Omental fat pad (tissue), 4 donors: ENCODE results near the gene GPR158. TPM values are rescaled to one million over a fixed set of nuclear protein-coding genes. Genes with fewer than 3 reads are reported as not detected.
"Not testable (repeated sequence)": the region's sequence is repeated elsewhere in the genome, so short reads cannot be mapped to it uniquely, and the experiment has no call there.

Experiments
- ATAC-seq: fragments of 150-250 bp; one replicate; pipeline ENCODE4 v1.9.1; 2016; ENCODE audit warnings: mild to moderate bottlenecking, moderate library complexity; ENCODE audit not compliant: low FRiP score
- DNase-seq: peaks from one replicate; pipeline ENCODE4 v3.0.0-alpha.2; 2019; ENCODE audit warnings: low spot score
- CTCF ChIP-seq, 3 donors: fragments of 450-650 bp; IDR thresholded peaks; one replicate each; pipeline ENCODE4 v1.5.1; 2016 to 2017; ENCODE audit warnings: antibody characterized with exemption in 3 of 3, mild to moderate bottlenecking in 3 of 3, moderate library complexity in 2 of 3
- total RNA-seq, 4 donors: library from RNA; depleted of rRNA; stranded (reverse); fragments of >200 nt; gene quantifications; one replicate each; pipeline ENCODE4 v1.1.0, GENCODE V29; 2016

The GPR158 gene
- total RNA-seq, 4 donors from 2014 or later, result 0.19 to 0.48 (median 0.32) TPM; not detected in 1

GRCh38 chr10:25297466-25297865 lies 122.7 kb downstream of the GPR158 start:
- TF ChIP-seq CTCF (IDR thresholded peaks at IDR 0.05), result no peak
- ATAC-seq (no peak), DNase-seq (no peak)

GRCh38 chr10:25300073-25300472 lies 125.3 kb downstream of the GPR158 start:
- no peak for ATAC-seq
- TF ChIP-seq CTCF (IDR thresholded peaks at IDR 0.05), result no peak

GRCh38 chr10:25304606-25305005 lies 129.8 kb downstream of the GPR158 start:
- DNase-seq (no peak), ATAC-seq (no peak)

More at GRCh38 chr10:25300073-25300472, 125.3 kb downstream of the GPR158 start:
- DNase-seq, result no peak

GRCh38 chr10:25306386-25306785 lies 131.6 kb downstream of the GPR158 start:
- no peak for DNase-seq
- no peak for TF ChIP-seq CTCF (IDR thresholded peaks at IDR 0.05)
- ATAC-seq, result no peak

More at GRCh38 chr10:25304606-25305005, 129.8 kb downstream of the GPR158 start:
- no peak for TF ChIP-seq CTCF (IDR thresholded peaks at IDR 0.05)

- DNase-seq (no peak), ATAC-seq (no peak)
- no peak for TF ChIP-seq CTCF (IDR thresholded peaks at IDR 0.05)
Observed at GRCh38 chr10:25308278-25308677, 133.5 kb downstream of the GPR158 start.

GRCh38 chr10:25317596-25318211 lies 142.9 kb downstream of the GPR158 start:
- not testable (repeated sequence) for ATAC-seq, DNase-seq

GRCh38 chr10:25327273-25327672 lies 152.5 kb downstream of the GPR158 start:
- no peak for DNase-seq
- ATAC-seq, result no peak
- TF ChIP-seq CTCF (IDR thresholded peaks at IDR 0.05), result no peak
